ENCODE measurements around the gene GAS6. TPM values are rescaled to one million over a fixed set of nuclear protein-coding genes. Genes with fewer than 3 reads are reported as not detected.

The GAS6 gene
- total RNA-seq, 1 experiment from 2014 or later = 138 TPM

DNA sequence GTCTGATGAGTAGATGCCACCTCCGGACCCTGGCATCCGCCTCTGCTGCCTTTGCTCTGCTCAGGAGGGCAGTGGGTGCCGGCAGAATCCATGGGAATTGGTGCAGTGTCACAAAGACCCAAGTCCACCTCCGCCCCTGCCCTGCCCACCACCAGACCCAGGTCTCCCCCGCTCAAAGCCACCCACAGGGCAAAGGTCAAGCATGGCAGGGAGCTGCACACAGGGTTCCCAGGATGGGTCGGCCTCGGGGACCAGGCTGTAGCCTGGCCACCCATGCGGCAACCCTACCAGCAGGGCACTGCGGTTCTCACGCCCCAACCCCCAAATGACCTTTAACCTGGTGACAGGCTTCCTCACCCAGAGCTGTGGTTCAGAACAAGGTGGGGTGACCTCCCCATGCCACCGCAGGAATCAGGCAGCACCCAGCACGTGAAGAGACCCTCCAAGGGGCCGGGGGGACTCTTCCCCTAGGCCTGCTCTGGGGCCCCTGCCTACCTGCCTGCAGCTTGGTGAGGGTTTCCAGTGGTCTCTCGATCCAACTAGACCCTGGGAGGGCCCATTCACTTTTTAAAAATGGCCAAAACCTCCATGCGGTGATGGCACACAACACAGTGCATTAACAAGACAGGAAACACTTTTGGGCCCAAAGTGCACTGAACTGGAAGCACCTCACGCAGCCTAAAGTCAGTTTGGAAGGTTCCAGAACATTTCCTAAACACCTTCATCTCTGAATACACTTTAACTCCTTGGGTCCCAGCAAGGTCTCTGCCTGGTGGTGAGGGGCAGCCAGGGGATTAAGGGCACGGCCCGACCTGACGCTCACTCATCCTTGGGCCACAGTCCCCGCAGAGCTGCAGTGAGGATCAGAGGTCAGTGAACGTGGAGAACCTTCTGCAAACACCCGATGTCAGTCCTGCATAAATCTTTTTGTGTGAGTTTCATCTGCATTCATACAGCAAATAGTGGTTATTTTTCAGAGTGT, 11.0 kb downstream of the GAS6 start:
- no peak for DNase-seq (ENCODE audit: low read depth)

DNA sequence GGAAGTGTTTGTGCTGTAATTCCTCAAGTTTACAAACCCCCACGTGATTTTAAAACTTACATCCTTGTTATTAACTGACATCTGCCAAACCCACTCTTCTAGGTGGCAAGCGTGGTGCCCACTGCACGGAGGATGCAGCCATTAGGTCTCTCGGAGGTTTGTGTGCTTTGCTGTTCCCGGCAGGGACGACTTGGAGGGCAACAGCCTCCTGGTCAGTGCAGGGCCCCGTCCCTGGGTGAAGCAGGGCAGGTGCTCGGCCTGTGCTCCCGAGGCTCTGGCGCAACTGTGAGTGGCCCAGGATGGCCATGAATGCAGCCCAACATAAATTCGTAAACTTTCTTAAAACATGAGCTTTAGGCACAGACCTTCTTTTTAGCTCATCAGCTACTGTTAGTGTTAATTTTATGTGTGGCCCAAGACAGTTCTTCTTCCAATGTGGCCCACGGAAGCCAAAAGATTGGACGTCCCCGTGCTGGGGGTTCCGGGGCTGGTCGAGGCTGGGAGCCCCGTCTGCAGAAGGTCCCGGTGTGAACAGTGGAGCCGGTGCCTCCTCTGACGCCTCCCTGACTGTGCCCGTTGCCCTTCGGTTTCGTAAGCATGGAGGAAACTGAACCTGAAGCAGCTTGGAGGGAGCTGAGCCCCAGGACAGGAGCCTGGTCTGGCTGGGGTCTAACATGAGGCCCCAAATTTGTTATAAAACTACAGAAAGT, 11.9 kb downstream of the GAS6 start:
- no peak for DNase-seq (ENCODE audit: low read depth)

DNA sequence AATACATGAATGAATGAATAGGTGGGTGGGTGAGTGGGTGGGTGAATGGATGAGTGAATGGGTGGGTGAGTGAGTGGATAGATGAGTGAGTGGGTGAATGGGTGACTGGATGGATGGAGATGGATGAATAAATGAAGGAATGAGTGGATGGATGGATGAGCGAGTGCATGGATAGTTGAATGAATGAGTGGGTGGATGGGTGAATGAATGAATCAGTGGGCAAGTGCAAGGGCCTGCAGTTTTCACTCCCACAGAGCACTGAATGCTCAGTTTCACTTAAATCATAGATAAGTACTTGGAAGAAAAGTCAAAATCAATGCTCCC, 12.4 kb downstream of the GAS6 start:
- no peak for DNase-seq (ENCODE audit: low read depth)

DNA sequence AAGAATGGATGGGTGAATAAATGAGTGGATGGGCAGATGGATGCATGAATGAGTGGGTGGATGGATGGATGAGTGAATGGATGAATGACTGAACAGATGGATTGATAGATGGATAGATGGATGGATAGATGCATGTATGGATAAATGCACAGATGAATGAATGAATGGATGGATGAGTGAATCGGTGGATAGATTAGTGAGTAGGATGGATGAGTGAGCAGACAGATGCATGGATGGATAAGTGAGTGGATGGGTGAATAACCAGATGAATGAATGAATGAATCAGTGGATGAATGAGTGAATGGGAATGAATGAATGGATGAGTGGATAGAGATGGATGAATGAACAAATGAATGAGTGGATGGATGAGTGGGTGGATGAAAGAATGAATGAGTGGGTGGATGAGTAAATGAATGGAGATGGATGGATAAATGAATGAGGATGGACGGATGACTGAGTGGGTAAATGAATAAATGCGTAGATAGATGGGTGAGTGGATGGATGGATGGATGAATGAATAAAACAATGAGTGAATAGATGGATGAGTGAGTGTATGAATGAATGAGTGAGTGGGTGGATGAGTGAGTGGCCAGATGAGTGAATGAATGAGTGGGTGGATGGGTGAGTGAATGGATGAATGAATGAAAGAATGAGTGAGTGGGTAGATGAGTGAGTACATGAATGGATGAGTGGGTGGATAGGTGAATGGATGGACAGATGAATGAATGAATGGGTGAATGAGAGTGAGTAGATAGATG, 13.0 kb downstream of the GAS6 start:
- DNase-seq (ENCODE audit: low read depth) = no peak

DNA sequence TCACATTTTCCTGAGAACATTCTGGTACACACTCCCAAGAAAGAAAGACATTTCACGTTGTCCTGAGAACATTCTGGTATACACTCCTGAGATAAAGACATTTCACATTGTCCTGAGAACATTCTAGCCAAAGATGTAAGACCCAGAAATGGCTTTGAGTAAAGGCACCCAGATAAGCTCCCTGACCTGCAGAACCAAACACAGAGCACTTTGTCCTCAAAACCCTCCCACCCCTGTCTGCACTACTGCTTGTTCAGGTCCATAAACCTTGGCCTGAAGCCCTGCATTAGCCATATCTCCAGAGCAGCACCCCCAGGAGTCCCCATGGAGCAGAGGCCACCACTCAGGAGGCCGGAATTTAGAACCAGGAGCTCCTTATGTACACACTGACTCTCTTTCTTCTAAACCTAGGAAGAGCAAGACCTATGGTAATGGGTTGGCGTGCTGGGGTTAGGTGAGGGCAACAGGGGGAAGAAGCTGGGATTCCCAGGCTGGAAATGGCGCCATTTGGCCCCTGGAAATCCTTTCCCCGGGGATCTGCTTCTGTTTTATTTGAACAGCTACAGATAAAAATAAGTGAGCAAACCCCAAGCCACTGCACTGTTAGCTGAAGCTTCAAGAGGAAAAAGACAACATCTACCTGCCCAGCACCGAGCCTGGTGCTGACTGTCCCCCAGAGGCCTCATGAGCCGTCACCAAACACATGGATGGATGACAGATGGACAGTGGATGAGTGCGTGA, 13.7 kb downstream of the GAS6 start:
- no peak for DNase-seq (ENCODE audit: low read depth)

GRCh38 chr13:113849546-113849945, 14.3 kb downstream of the GAS6 start:
- no peak for DNase-seq (ENCODE audit: low read depth)

GRCh38 chr13:113848431-113849260, 15.2 kb downstream of the GAS6 start:
- DNase-seq (ENCODE audit: low read depth) = no peak

- no peak for DNase-seq (ENCODE audit: low read depth)
Observed at GRCh38 chr13:113848020-113848419, 15.9 kb downstream of the GAS6 start.

GRCh38 chr13:113846636-113847318, 17.1 kb downstream of the GAS6 start:
- DNase-seq (ENCODE audit: low read depth) = no peak

DNA sequence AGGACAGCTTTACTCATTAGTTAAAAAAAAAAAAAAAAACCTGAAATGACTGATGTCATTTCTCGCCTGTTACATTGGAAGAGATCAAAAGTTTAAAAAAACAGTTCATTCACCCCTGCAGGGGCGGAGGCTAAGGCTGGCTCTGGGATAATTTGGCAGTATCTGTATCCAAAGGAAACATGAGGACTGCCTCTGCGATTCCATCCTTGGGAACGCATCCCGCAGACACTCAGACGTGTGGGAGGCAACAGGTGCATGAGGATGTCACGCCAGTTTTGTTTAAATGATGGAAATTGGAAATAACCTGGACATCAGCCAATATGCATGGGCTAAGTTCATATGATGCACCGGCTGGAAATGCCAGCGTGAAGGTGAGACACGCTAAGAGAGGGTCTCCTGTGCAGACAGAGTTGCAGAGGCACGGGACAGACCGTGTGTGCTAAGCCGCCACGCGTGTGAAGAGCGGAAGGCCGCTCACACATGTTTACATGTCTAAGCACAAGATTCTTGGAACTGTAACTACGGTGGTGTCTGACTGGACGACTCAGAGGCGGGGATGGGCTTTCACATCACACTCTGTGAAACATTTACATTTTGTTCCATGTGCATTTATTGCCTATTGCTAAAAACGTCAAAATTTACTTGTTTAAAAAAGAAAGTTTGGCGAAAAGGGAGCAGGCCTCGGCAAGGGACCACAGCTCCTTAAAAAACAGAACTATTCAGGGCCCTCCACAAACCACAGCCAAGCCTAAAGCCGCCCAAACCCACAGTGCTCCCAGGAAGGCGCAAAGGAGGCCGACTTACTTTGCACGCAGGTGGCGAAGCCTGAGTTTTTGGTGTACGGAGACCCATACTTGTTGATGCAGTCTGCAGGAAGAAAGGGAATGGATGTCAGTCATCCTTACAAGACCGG, 17.9 kb downstream of the GAS6 start:
- no peak for DNase-seq (ENCODE audit: low read depth)

- no peak for DNase-seq (ENCODE audit: low read depth)
Observed at GRCh38 chr13:113845055-113845454, 18.8 kb downstream of the GAS6 start.

GRCh38 chr13:113843864-113844556, 19.9 kb downstream of the GAS6 start:
- no peak for DNase-seq (ENCODE audit: low read depth)

- no peak for DNase-seq (ENCODE audit: low read depth)
Observed at GRCh38 chr13:113843063-113843654, 20.7 kb downstream of the GAS6 start.

- DNase-seq (ENCODE audit: low read depth) = no peak
Observed at GRCh38 chr13:113842336-113843062, 21.4 kb downstream of the GAS6 start.

GRCh38 chr13:113841353-113841650, 22.6 kb downstream of the GAS6 start:
- DNase-seq (ENCODE audit: low read depth) = no peak

DNA sequence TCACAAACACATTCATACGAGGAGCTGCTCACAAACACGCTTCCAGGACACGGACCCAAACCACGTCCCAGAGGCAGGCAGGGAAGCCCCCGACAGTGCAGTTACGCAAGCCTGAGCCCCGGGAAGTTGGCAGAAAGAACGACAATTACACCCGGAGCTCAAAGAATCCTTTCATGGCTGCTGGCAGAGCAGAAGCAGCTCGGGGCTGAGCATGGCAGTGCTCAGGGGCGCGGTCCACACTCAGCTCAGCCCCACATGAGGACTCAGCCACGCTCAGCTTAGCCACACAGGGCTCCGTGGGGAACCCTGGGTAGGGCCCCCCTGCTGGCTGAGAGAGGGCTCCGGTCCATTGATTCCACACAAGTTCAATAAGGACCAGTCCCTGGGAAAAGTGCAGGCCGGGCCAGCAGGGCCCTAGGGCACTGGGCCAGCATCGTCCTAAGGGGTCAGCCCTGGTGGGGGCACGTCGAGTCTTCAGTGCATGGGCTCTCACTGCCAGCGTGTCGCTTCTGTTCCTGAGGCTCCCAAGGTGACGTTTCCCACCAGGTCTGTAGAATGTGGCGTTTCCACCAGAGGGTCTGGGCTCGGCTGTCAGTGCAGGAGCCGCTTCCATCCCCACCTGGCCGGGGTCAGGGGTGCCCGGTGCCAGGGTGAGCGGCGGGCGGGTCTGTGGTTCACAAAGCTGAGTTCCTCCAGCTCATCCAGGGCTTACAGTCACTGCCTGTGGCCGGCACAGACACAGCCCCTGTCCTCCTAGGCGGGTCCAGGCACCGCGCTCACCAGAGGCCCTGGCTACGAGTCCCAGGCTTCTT, 23.1 kb downstream of the GAS6 start:
- DNase-seq (ENCODE audit: low read depth) = no peak
